Activated CD4-positive, alpha-beta T cell treated with anti-CD3 and anti-CD28 coated beads for 36 hours (primary cell): ENCODE measurements around the gene BCAS1. TPM values are rescaled to one million over a fixed set of nuclear protein-coding genes. Genes with fewer than 3 reads are reported as not detected.

Source experiments
- ATAC-seq: fragments of 200-7000 bp; cut with Tn5 transposase; one replicate; pipeline ENCODE4 v1.10.0; 2021; ENCODE audit warnings: mild to moderate bottlenecking, moderate library complexity
- CTCF ChIA-PET: fragments of 350-600 bp; sonication (Branson Sonifier 250); formaldehyde crosslinking; loops from one replicate; lab custom pipeline; 2021; ENCODE audit warnings: antibody characterized with exemption; lab: Charles Lee
- POLR2A ChIA-PET: fragments of 350-600 bp; sonication (Branson Sonifier 250); formaldehyde crosslinking; loops from one replicate; lab custom pipeline; 2021; ENCODE audit warnings: antibody characterized with exemption, inconsistent platforms; lab: Charles Lee
- DNase-seq: peaks from one replicate; pipeline ENCODE4 v3.0.0-alpha.2; 2020
- H3K27ac Mint-ChIP-seq: one replicate; pipeline ENCODE4 v1.8.0; 2021; ENCODE audit warnings: mixed read lengths
- H3K27me3 Mint-ChIP-seq: one replicate; pipeline ENCODE4 v1.8.0; 2021; ENCODE audit warnings: mixed read lengths
- H3K36me3 Mint-ChIP-seq: one replicate; pipeline ENCODE4 v1.8.0; 2021; ENCODE audit warnings: low read depth, mixed read lengths
- H3K4me1 Mint-ChIP-seq: one replicate; pipeline ENCODE4 v1.8.0; 2021; ENCODE audit warnings: mixed read lengths
- H3K4me3 Mint-ChIP-seq: one replicate; pipeline ENCODE4 v1.8.0; 2021; ENCODE audit warnings: mild to moderate bottlenecking, moderate library complexity, mixed read lengths
- H3K9me3 Mint-ChIP-seq: one replicate; pipeline ENCODE4 v1.8.0; 2021; ENCODE audit warnings: low read depth, mixed read lengths
- intact Hi-C, 2 experiments: fragments of 100-400 bp; cut with DNase I in 1 of 2; cut with micrococcal nuclease in 1 of 2; formaldehyde crosslinking; loops; one replicate each; pipeline versions ENCODE4 v1.14.2 to v1.15.1; 2022 to 2024; cut with DNase I, micrococcal nuclease
- total RNA-seq, 2 experiments: library from RNA; stranded (reverse); gene quantifications; one replicate each; pipeline ENCODE4 v1.2.3, GENCODE V29; 2021

The BCAS1 gene
- total RNA-seq, 2 experiments from 2014 or later, result 0.09 to 0.14 TPM

DNA sequence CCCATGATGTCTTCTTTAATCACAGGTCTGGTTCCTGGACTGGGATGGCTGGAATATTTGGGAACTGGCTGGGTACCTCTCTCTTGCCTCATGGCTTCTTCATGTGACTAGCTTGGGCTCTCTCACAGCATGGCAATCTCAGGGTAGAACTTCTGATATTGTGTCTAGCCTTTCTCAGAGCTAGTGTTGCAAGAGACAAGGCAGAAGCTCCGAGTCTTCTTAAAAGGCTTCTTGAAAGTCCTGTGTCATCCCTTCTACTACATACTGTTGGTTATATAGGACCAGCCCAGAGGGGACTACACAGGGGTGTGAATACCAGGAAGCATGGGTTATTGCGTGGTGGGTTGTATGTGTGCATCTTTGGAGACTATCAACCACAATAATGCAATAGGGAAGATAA is 23.3 kb downstream of the BCAS1 start:
- H3K36me3 Mint-ChIP-seq, result no peaks in the 10 kb centered on the region
- CTCF ChIA-PET, result interaction anchor here (0.7 to 1.0 kb wide), 2 partner anchors 15 to 20 kb away, joined by 3 read pairs; no protein-coding TSS in a partner anchor
- intact Hi-C loops, result no loop called here
- POLR2A ChIA-PET, result no interaction called here
- ATAC-seq (no peak), DNase-seq (no peak)
- H3K27ac Mint-ChIP-seq, result no peak overlapping the region
- H3K27me3 Mint-ChIP-seq, result peaks cover 6% of the 10 kb centered on the region
- H3K9me3 Mint-ChIP-seq, result peaks cover 2% of the 10 kb centered on the region
- peaks cover 11% of the 10 kb centered on the region for H3K4me1 Mint-ChIP-seq
- no peak overlapping the region for H3K4me3 Mint-ChIP-seq

- ChIA-PET CTCF (interaction anchor here (0.9 kb wide), 1 partner anchor 17 kb away, joined by 4 read pairs; no protein-coding TSS in a partner anchor), POLR2A (no interaction called here)
- Mint-ChIP-seq H3K27ac (no peak overlapping the region), H3K4me3 (no peak overlapping the region), H3K36me3 (no peaks in the 10 kb centered on the region), H3K27me3 (peaks cover 10% of the 10 kb centered on the region), H3K4me1 (peaks cover 11% of the 10 kb centered on the region), H3K9me3 (peaks cover 2% of the 10 kb centered on the region)
- intact Hi-C loops, result no loop called here
- DNase-seq (no peak), ATAC-seq (peak; percentile 91)
Observed at GRCh38 chr20:54044156-54044555, 26.2 kb downstream of the BCAS1 start.

DNA sequence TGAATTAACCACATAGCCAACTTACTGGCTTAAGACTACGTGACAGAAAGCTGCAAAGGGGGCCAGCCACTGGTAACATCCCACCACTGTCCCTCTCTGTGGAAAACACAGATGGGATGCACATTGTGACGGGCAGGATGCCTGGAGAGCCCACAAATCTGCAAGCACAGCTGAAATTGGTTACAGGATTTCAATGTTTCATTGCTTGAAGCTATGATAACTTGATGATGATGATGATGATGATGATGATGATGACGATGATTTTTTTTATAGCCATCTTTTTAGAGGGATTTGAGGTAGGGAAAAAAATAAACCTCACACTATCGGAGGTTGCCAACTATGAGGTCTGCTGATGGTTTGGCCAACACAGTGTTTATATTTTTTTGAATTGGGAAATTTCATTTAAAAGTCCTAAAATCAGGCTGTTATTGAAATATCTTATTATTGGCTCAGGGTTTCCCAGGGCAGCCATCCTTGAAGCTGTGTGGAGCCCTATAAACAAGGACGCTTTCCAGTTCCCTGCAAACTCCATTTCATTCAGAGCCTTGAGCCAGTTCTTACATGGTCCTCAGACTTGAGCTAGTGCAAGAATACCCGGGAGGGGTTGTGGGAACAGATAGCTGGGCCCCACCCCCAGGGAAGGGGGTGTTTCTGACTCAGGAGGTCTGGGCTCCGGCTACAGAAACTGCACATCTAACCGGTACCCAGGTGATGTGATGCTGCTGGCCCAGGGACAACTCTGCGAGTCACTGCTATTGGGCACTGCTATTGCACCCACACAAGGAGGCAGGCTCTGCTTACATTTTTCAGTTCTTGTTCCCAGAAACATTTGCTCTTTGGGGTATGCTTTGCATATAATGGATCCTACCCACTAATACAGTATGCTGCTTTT is 27.1 kb downstream of the BCAS1 start:
- Mint-ChIP-seq H3K36me3 (no peaks in the 10 kb centered on the region), H3K9me3 (peaks cover 2% of the 10 kb centered on the region), H3K4me3 (no peak overlapping the region), H3K27ac (no peak overlapping the region), H3K4me1 (peaks cover 11% of the 10 kb centered on the region), H3K27me3 (peaks cover 10% of the 10 kb centered on the region)
- POLR2A ChIA-PET, result no interaction called here
- CTCF ChIA-PET, result interaction anchor here (0.7 to 0.9 kb wide), 2 partner anchors 18 to 60 kb away, joined by 3 to 4 read pairs; no protein-coding TSS in a partner anchor
- peak; percentile 63 for ATAC-seq
- peak; percentile 25 for DNase-seq
- intact Hi-C loops, result no loop called here

- Mint-ChIP-seq H3K9me3 (peaks cover 2% of the 10 kb centered on the region), H3K4me3 (no peak overlapping the region), H3K27me3 (peaks cover 10% of the 10 kb centered on the region), H3K27ac (no peak overlapping the region), H3K4me1 (peaks cover 7% of the 10 kb centered on the region), H3K36me3 (no peaks in the 10 kb centered on the region)
- DNase-seq, result no peak
- CTCF ChIA-PET, result no interaction called here
- no peak for ATAC-seq
- intact Hi-C loops, result no loop called here
- POLR2A ChIA-PET, result no interaction called here
Observed at GRCh38 chr20:54042021-54042420, 28.4 kb downstream of the BCAS1 start.

DNA sequence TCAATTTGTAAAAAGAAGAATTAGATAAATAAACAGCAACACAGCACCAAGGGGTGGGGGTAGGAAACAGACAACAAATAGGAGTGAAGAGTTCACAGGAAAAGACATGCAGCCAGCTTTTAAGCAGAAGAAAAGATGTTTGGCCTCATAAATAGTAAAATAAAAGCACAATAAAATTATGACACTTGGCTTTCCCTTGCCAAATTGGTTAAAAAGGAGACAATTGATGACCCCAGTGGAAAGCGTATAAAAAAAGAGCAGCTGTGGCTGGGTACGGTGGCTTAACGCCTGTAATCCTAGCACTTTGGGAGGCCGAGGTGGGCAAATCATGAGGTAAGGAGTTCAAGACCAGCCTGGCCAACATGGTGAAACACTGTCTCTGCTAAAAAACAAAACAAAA is 29.1 kb downstream of the BCAS1 start:
- H3K9me3 Mint-ChIP-seq, result peaks cover 2% of the 10 kb centered on the region
- ChIA-PET POLR2A (no interaction called here), CTCF (no interaction called here)
- H3K27ac Mint-ChIP-seq, result no peak overlapping the region
- DNase-seq (no peak), ATAC-seq (no peak)
- peaks cover 10% of the 10 kb centered on the region for H3K27me3 Mint-ChIP-seq
- intact Hi-C loops, result no loop called here
- H3K4me3 Mint-ChIP-seq, result no peak overlapping the region
- H3K36me3 Mint-ChIP-seq, result no peaks in the 10 kb centered on the region
- peaks cover 7% of the 10 kb centered on the region for H3K4me1 Mint-ChIP-seq

GRCh38 chr20:54040531-54040930 is 29.9 kb downstream of the BCAS1 start:
- no peak for DNase-seq
- CTCF ChIA-PET, result no interaction called here
- intact Hi-C loops, result no loop called here
- Mint-ChIP-seq H3K9me3 (no peaks in the 10 kb centered on the region), H3K36me3 (no peaks in the 10 kb centered on the region), H3K4me3 (no peak overlapping the region), H3K27me3 (peaks cover 10% of the 10 kb centered on the region), H3K27ac (no peak overlapping the region), H3K4me1 (peaks cover 7% of the 10 kb centered on the region)
- no peak for ATAC-seq
- POLR2A ChIA-PET, result no interaction called here

GRCh38 chr20:54038961-54039360 is 31.4 kb downstream of the BCAS1 start:
- ChIA-PET POLR2A (no interaction called here), CTCF (no interaction called here)
- H3K4me3 Mint-ChIP-seq, result no peak overlapping the region
- peaks cover 1% of the 10 kb centered on the region for H3K4me1 Mint-ChIP-seq
- no peak overlapping the region for H3K27ac Mint-ChIP-seq
- DNase-seq, result no peak
- H3K36me3 Mint-ChIP-seq, result no peaks in the 10 kb centered on the region
- intact Hi-C loops, result no loop called here
- H3K27me3 Mint-ChIP-seq, result peaks cover 10% of the 10 kb centered on the region
- no peaks in the 10 kb centered on the region for H3K9me3 Mint-ChIP-seq
- no peak for ATAC-seq

DNA sequence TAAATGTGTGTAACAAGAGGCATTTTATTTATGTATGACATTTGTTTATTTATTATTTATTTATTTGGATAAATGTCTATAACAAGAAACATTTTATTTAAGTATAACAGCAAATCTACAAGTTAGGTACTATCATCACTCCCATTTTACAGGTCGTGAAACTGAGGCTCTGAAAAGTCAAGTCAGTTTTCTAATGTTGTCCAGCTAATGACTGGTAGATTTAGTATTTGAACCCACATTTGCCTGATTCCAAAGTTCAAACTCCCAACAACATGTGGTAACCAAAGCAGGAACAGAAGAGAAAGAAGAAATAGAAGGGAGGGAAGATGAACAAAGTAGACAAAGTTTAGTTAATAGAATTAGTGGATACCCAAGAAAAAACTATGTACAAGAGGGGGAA is 32.9 kb downstream of the BCAS1 start:
- intact Hi-C loops, result no loop called here
- Mint-ChIP-seq H3K36me3 (no peaks in the 10 kb centered on the region), H3K27me3 (peaks cover 15% of the 10 kb centered on the region), H3K9me3 (peaks cover 5% of the 10 kb centered on the region), H3K27ac (no peak overlapping the region), H3K4me1 (no peaks in the 10 kb centered on the region), H3K4me3 (no peak overlapping the region)
- ChIA-PET CTCF (no interaction called here), POLR2A (no interaction called here)
- DNase-seq (no peak), ATAC-seq (no peak)

- ChIA-PET CTCF (interaction anchor here (1.0 kb wide), 1 partner anchor 16 kb away, joined by 3 read pairs; no protein-coding TSS in a partner anchor), POLR2A (no interaction called here)
- H3K36me3 Mint-ChIP-seq, result no peaks in the 10 kb centered on the region
- peaks cover 11% of the 10 kb centered on the region for H3K9me3 Mint-ChIP-seq
- no peak overlapping the region for H3K4me3 Mint-ChIP-seq
- no peaks in the 10 kb centered on the region for H3K4me1 Mint-ChIP-seq
- DNase-seq (no peak), ATAC-seq (no peak)
- no peak overlapping the region for H3K27ac Mint-ChIP-seq
- intact Hi-C loops, result no loop called here
- H3K27me3 Mint-ChIP-seq, result peaks cover 16% of the 10 kb centered on the region
Observed at GRCh38 chr20:54029643-54030042, 40.8 kb downstream of the BCAS1 start.

DNA sequence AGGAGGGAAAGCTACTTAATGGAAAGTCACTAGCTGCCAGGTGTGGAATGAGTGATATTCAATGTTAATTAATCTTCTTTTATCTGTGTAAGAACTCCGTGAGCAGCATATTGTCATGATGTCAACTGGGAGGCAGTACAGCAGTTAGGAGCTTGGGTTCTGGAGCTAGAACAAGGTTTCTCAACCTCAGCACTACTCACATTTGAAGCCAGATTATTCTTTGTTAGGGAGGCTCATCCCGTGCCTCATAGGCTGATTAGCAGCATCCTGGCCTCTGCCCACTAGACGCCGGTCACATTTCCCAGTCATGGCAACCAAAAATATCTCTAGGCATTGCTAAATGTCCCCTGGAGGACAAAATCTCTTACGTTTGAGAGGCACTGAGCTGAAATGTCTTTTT is 41.2 kb downstream of the BCAS1 start:
- ChIA-PET POLR2A (no interaction called here), CTCF (interaction anchor here (1.0 kb wide), 1 partner anchor 16 kb away, joined by 3 read pairs; no protein-coding TSS in a partner anchor)
- Mint-ChIP-seq H3K27me3 (peaks cover 16% of the 10 kb centered on the region), H3K4me1 (no peaks in the 10 kb centered on the region), H3K4me3 (no peak overlapping the region), H3K36me3 (no peaks in the 10 kb centered on the region), H3K27ac (no peak overlapping the region), H3K9me3 (peaks cover 11% of the 10 kb centered on the region)
- ATAC-seq (no peak), DNase-seq (no peak)
- intact Hi-C loops, result no loop called here

GRCh38 chr20:54028276-54029011 is 42.0 kb downstream of the BCAS1 start:
- intact Hi-C loops, result no loop called here
- Mint-ChIP-seq H3K27ac (no peak overlapping the region), H3K9me3 (peaks cover 11% of the 10 kb centered on the region), H3K27me3 (peaks cover 16% of the 10 kb centered on the region), H3K4me3 (no peak overlapping the region), H3K4me1 (no peaks in the 10 kb centered on the region), H3K36me3 (no peaks in the 10 kb centered on the region)
- DNase-seq (no peak), ATAC-seq (no peak)
- POLR2A ChIA-PET, result no interaction called here
- CTCF ChIA-PET, result interaction anchor here (1.0 to 1.3 kb wide), 2 partner anchors 15 to 19 kb away, joined by 3 read pairs; no protein-coding TSS in a partner anchor
